ENCODE data around the gene RNF187.

- no peak for TF ChIP-seq CTCF (conservative IDR thresholded peaks at IDR 0.05; ENCODE audit: low read depth, low read length)
- TF ChIP-seq EZH2 (IDR thresholded peaks at IDR 0.05; ENCODE audit: low read length, unreplicated experiment): no peak
These were observed 23.7 kb downstream of the RNF187 start for GRCh38 chr1:228510803-228511413.

All from PC-3 (cell line).